A549 (cell line): Measurements from ENCODE around the gene ZER1. TPM values are rescaled to one million over a fixed set of nuclear protein-coding genes. Genes with fewer than 3 reads are reported as not detected.

Experiments used
- ATAC-seq, 2 experiments: fragments of 200-7000 bp in 1 of 2; fragments of >200 bp in 1 of 2; cut with Nextera tagmentation in 1 of 2; cut with Tn5 transposase in 1 of 2; 3 replicates each; pipeline versions ENCODE4 v1.8.0 to v1.9.1; 2018 to 2020; ENCODE audit warnings: mild to moderate bottlenecking in 1 of 2, moderate library complexity in 1 of 2
- CTCF ChIA-PET: fragments of 300-600 bp; sonication (Branson Sonifier 250); formaldehyde crosslinking; extraction: SDS; loops from one replicate; lab custom pipeline; 2021; ENCODE audit warnings: antibody characterized with exemption, inconsistent platforms; lab: Yijun Ruan, JAX
- POLR2A ChIA-PET: fragments of 350-600 bp; formaldehyde crosslinking; extraction: SDS; loops from one replicate; lab custom pipeline; 2021; ENCODE audit warnings: antibody characterized with exemption, inconsistent platforms; lab: Yijun Ruan, JAX
- DNase-seq, 2 experiments: peaks; one replicate each; pipeline versions ENCODE4 v3.0.0 to v3.0.0-alpha.2; 2011 to 2016; ENCODE audit warnings: low read depth in 1 of 2, low spot score in 1 of 2
- FAIRE-seq: peaks from 2 replicates; lab custom pipeline; 2011; peaks lifted over from hg19 to GRCh38; lab: Jason Lieb, UNC
- H3K27ac ChIP-seq, 2 experiments: fragments of >200 bp; sonication (Bioruptor Twin); formaldehyde crosslinking; 3 replicates each; pipeline ENCODE4 v1.5.1; 2016 to 2017
- H3K4me1 ChIP-seq: fragments of >200 bp; sonication (Bioruptor Twin); formaldehyde crosslinking; 3 replicates; pipeline ENCODE4 v1.6.1; 2016
- H3K4me2 ChIP-seq: fragments of >200 bp; sonication (Bioruptor Twin); formaldehyde crosslinking; 3 replicates; pipeline ENCODE4 v1.6.1; 2016
- H3K4me3 ChIP-seq: fragments of >200 bp; sonication (Bioruptor Twin); formaldehyde crosslinking; 3 replicates; pipeline ENCODE4 v1.5.1; 2016
- H3K9me3 ChIP-seq: fragments of >200 bp; sonication (Bioruptor Twin); formaldehyde crosslinking; 3 replicates; pipeline ENCODE4 v1.6.1; 2016
- BCL3 ChIP-seq: fragments of >200 bp; sonication (Bioruptor Twin); formaldehyde crosslinking; IDR thresholded peaks from 3 replicates; pipeline ENCODE4 v1.6.1; 2016
- CEBPB ChIP-seq, 2 experiments: fragments of >200 bp in 1 of 2; sonication (Bioruptor Twin) in 1 of 2; formaldehyde crosslinking in 1 of 2; IDR thresholded peaks; 2 replicates each; pipeline ENCODE4 v1.6.1; 2012 to 2016
- EHMT2 ChIP-seq: fragments of 200-600 bp; sonication (generic); IDR thresholded peaks from 2 replicates; pipeline ENCODE4 v1.6.1; 2016; ENCODE audit warnings: antibody characterized with exemption, low read depth, mild to moderate bottlenecking, moderate library complexity
- EP300 ChIP-seq, 2 experiments: fragments of >200 bp; sonication (Bioruptor Twin); formaldehyde crosslinking; IDR thresholded peaks; 2 replicates in 1 of 2; 3 replicates in 1 of 2; pipeline ENCODE4 v1.6.1; 2016 to 2017
- ESRRA ChIP-seq: fragments of 150-350 bp; IDR thresholded peaks from 2 replicates; pipeline ENCODE4 v1.6.1; 2014; ENCODE audit warnings: mild to moderate bottlenecking, low read length, borderline replicate concordance
- FOSL2 ChIP-seq, 2 experiments: fragments of 450-650 bp in 1 of 2; fragments of >200 bp in 1 of 2; sonication (Bioruptor Twin) in 1 of 2; formaldehyde crosslinking; IDR thresholded peaks; 2 replicates each; pipeline versions ENCODE4 v1.5.0 to v1.6.1; 2016 to 2020; ENCODE audit warnings: mild to moderate bottlenecking in 1 of 2, moderate library complexity in 1 of 2
- HDAC2 ChIP-seq: fragments of 200-600 bp; sonication (generic); IDR thresholded peaks from 2 replicates; pipeline ENCODE4 v1.6.1; 2016
- HMGXB4 ChIP-seq: fragments of 250-450 bp; sonication (Bioruptor Pico); IDR thresholded peaks from 2 replicates; pipeline ENCODE4 v1.5.0; 2021; ENCODE audit warnings: mild to moderate bottlenecking, moderate library complexity, borderline replicate concordance
- HOXB13 ChIP-seq: fragments of 250-450 bp; sonication (Bioruptor Pico); IDR thresholded peaks from 2 replicates; pipeline ENCODE4 v1.5.0; 2020; ENCODE audit warnings: low read depth, mild to moderate bottlenecking, moderate library complexity
- JUN ChIP-seq, 2 experiments: fragments of >200 bp; sonication (Bioruptor Twin); formaldehyde crosslinking; IDR thresholded peaks; 2 replicates in 1 of 2; 3 replicates in 1 of 2; pipeline ENCODE4 v1.6.1; 2016 to 2017
- NFE2L2 ChIP-seq: fragments of 150-350 bp; conservative IDR thresholded peaks from 2 replicates; pipeline ENCODE4 v1.6.1; 2014; ENCODE audit warnings: low read length
- PHF8 ChIP-seq: fragments of 200-600 bp; sonication (generic); IDR thresholded peaks from 2 replicates; pipeline ENCODE4 v1.6.1; 2016; ENCODE audit warnings: low read depth, mild to moderate bottlenecking, antibody characterized with exemption, moderate library complexity, borderline replicate concordance
- POLR2AphosphoS2 ChIP-seq: conservative IDR thresholded peaks from 2 replicates; pipeline ENCODE4 v1.6.1; 2012; ENCODE audit warnings: low read length, improper control_type of control experiment, inconsistent platforms
- RFX5 ChIP-seq: fragments of 450-650 bp; IDR thresholded peaks from 2 replicates; pipeline ENCODE4 v1.7.1; 2014; ENCODE audit warnings: antibody characterized with exemption, mild to moderate bottlenecking, moderate library complexity
- TFCP2L1 ChIP-seq: fragments of 250-450 bp; sonication (Bioruptor Pico); IDR thresholded peaks from 2 replicates; pipeline ENCODE4 v1.5.0; 2021; ENCODE audit warnings: mild to moderate bottlenecking
- TP53 ChIP-seq: fragments of 250-450 bp; sonication (Bioruptor Pico); IDR thresholded peaks from 2 replicates; pipeline ENCODE4 v1.5.0; 2021; ENCODE audit warnings: mild to moderate bottlenecking, moderate library complexity
- ZSCAN20 ChIP-seq: fragments of 250-450 bp; sonication (Bioruptor Pico); IDR thresholded peaks from 2 replicates; pipeline ENCODE4 v1.8.0; 2022; ENCODE audit warnings: mild to moderate bottlenecking, moderate library complexity
- WGBS: methylation state at CpG from one replicate; pipeline ENCODE4 v1.1.6; 2017; ENCODE audit errors: missing lambda C conversion rate; 5-methylcytosine and 5-hydroxymethylcytosine counted together
- polyA plus RNA-seq, 4 experiments: library from polyadenylated mRNA; depleted of rRNA in 3 of 4; stranded (reverse); fragments of >200 nt; fragmentation: RNase III in 1 of 4; extraction: RNeasy Plus Mini Kit Qiagen cat#74134 plus additional on column Dnase treatment in 1 of 4; gene quantifications; 2 replicates in 3 of 4; 3 replicates in 1 of 4; pipeline ENCODE4 v1.2.3, GENCODE V29; 2011 to 2017
- TF ChIP-seq, protein P1 (sequence below): fragments of 200-600 bp; sonication (generic); IDR thresholded peaks from 2 replicates; pipeline ENCODE4 v1.6.1; 2016; ENCODE audit warnings: antibody characterized with exemption, mild to moderate bottlenecking, moderate library complexity
- TF ChIP-seq, protein P2 (sequence below): fragments of >200 bp; sonication (Bioruptor Twin); formaldehyde crosslinking; IDR thresholded peaks from 3 replicates; pipeline ENCODE4 v1.5.1; 2016
- TF ChIP-seq, protein P3 (sequence below): IDR thresholded peaks from 2 replicates; pipeline ENCODE4 v1.6.1; 2012

ZER1 gene
- polyA plus RNA-seq, 2 of the 4 experiments (the other 2 are of a cell fraction), result 9.1 to 13.4 TPM

DNA sequence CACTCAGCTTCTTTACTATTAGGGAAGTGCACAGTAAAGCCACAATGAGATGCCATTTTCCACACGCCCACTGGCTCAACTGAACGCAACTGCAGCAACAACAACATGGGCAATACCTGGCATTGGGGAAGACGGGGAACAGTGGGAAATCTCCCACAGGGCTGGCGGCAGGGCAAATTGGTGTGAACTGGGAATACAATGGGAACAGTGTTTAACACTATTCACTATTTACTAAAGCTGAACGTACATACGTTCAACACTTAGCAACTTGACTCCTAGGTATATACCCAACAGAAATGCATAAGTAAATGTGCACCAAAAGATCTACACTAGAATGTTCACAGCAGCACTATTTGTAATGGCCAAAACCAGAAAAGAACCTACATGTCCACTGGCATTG lies 14.1 kb downstream of the ZER1 start:
- FAIRE-seq, result no peak
- Histone ChIP-seq H3K4me3 (no peak overlapping the region), H3K27ac (no peak overlapping the region), H3K4me1 (no peaks in the 10 kb centered on the region), H3K4me2 (no peak overlapping the region), H3K9me3 (no peaks in the 10 kb centered on the region)
- CTCF ChIA-PET, result interaction anchor here (1.1 to 2.8 kb wide), 3 partner anchors 24 to 61 kb away, joined by 3 to 7 read pairs (median 4); partner anchors contain the start of genes ENDOG and PKN3
- WGBS, result 92% methylated on average over 6 of the region's 6 CpGs
- POLR2A ChIA-PET, result no interaction called here
- ATAC-seq, result no peak
- TF ChIP-seq FOSL2 (IDR thresholded peaks at IDR 0.05) (no peak), FOSL2 (CRISPR knock-in tag; IDR thresholded peaks at IDR 0.05) (no peak), RFX5 (no peak), ZSCAN20 (CRISPR knock-in tag) (no peak), NFE2L2 (no peak), HMGXB4 (CRISPR knock-in tag) (no peak), TFCP2L1 (CRISPR knock-in tag) (no peak), CEBPB (IDR thresholded peaks at IDR 0.05) (no peak), BCL3 (no peak), JUN (IDR thresholded peaks at IDR 0.05) (no peak), HDAC2 (no peak), TP53 (CRISPR knock-in tag) (no peak), POLR2AphosphoS2 (no peak)
- TF ChIP-seq, protein P1, sequence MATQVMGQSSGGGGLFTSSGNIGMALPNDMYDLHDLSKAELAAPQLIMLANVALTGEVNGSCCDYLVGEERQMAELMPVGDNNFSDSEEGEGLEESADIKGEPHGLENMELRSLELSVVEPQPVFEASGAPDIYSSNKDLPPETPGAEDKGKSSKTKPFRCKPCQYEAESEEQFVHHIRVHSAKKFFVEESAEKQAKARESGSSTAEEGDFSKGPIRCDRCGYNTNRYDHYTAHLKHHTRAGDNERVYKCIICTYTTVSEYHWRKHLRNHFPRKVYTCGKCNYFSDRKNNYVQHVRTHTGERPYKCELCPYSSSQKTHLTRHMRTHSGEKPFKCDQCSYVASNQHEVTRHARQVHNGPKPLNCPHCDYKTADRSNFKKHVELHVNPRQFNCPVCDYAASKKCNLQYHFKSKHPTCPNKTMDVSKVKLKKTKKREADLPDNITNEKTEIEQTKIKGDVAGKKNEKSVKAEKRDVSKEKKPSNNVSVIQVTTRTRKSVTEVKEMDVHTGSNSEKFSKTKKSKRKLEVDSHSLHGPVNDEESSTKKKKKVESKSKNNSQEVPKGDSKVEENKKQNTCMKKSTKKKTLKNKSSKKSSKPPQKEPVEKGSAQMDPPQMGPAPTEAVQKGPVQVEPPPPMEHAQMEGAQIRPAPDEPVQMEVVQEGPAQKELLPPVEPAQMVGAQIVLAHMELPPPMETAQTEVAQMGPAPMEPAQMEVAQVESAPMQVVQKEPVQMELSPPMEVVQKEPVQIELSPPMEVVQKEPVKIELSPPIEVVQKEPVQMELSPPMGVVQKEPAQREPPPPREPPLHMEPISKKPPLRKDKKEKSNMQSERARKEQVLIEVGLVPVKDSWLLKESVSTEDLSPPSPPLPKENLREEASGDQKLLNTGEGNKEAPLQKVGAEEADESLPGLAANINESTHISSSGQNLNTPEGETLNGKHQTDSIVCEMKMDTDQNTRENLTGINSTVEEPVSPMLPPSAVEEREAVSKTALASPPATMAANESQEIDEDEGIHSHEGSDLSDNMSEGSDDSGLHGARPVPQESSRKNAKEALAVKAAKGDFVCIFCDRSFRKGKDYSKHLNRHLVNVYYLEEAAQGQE, result no peak
- TF ChIP-seq, protein P2, sequence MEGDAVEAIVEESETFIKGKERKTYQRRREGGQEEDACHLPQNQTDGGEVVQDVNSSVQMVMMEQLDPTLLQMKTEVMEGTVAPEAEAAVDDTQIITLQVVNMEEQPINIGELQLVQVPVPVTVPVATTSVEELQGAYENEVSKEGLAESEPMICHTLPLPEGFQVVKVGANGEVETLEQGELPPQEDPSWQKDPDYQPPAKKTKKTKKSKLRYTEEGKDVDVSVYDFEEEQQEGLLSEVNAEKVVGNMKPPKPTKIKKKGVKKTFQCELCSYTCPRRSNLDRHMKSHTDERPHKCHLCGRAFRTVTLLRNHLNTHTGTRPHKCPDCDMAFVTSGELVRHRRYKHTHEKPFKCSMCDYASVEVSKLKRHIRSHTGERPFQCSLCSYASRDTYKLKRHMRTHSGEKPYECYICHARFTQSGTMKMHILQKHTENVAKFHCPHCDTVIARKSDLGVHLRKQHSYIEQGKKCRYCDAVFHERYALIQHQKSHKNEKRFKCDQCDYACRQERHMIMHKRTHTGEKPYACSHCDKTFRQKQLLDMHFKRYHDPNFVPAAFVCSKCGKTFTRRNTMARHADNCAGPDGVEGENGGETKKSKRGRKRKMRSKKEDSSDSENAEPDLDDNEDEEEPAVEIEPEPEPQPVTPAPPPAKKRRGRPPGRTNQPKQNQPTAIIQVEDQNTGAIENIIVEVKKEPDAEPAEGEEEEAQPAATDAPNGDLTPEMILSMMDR, result no peak
- no peak for DNase-seq

DNA sequence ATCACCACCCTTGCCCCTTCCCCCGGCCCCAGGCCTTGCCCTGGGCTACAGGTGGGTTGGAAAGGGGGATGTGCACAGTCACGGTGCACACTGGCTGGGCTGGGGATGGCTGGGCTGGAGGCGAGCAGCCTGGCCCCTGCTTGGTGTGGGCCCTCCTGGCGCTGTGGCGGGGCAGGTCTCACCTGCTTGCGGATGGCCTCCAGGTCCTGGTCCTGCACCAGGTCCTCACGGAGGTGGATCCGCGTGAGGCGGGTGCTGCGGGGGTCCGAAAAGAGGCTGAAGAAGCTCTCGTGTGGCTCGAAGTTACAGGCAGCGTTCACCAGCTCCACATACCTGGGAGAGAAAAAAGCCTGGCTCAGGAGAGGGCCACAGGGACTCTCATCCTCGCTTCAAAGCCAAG lies 18.1 kb downstream of the ZER1 start:
- Histone ChIP-seq H3K27ac (no peak overlapping the region), H3K4me2 (no peak overlapping the region), H3K4me1 (no peaks in the 10 kb centered on the region), H3K9me3 (no peaks in the 10 kb centered on the region), H3K4me3 (no peak overlapping the region)
- TF ChIP-seq HOXB13 (CRISPR knock-in tag), result no peak
- no peak for TF ChIP-seq ESRRA
- no peak for TF ChIP-seq EHMT2
- TF ChIP-seq PHF8, result no peak
- TF ChIP-seq, protein P3, sequence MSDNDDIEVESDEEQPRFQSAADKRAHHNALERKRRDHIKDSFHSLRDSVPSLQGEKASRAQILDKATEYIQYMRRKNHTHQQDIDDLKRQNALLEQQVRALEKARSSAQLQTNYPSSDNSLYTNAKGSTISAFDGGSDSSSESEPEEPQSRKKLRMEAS, result no peak
- TF ChIP-seq BCL3, result no peak
- TF ChIP-seq JUN (IDR thresholded peaks at IDR 0.05), result no peak
- no peak for TF ChIP-seq EP300 (IDR thresholded peaks at IDR 0.05)
- ChIA-PET CTCF (interaction anchor here (0.7 to 4.4 kb wide), 3 partner anchors 10 to 66 kb away, joined by 3 to 21 read pairs (median 3); no protein-coding TSS in a partner anchor), POLR2A (no interaction called here)
- no peak for DNase-seq
- no peak for ATAC-seq
- WGBS, result 90% methylated on average over 14 of the region's 16 CpGs
- FAIRE-seq, result no peak
